Neural progenitor cell (in vitro differentiated cells): Measurements from ENCODE around the gene RNASE13. TPM values are rescaled to one million over a fixed set of nuclear protein-coding genes. Genes with fewer than 3 reads are reported as not detected.

Experiments
- DNase-seq: peaks from one replicate; pipeline ENCODE4 v3.0.0-alpha.2; 2016; ENCODE audit warnings: low spot score
- H2AFZ ChIP-seq: fragments of 200-600 bp; sonication (generic); replicated peaks from 2 replicates; pipeline ENCODE4 v1.6.1; 2016; ENCODE audit warnings: antibody characterized with exemption
- H3F3A ChIP-seq: fragments of 200-600 bp; sonication (generic); 2 replicates; pipeline ENCODE4 v1.6.1; 2016; ENCODE audit warnings: antibody characterized with exemption, low read depth
- H3K27ac ChIP-seq: fragments of 200-600 bp; sonication (generic); 2 replicates; pipeline ENCODE4 v1.5.1; 2016; ENCODE audit warnings: mild to moderate bottlenecking
- H3K27me3 ChIP-seq: fragments of 200-600 bp; sonication (generic); 2 replicates; pipeline ENCODE4 v1.6.1; 2016; ENCODE audit warnings: mild to moderate bottlenecking, moderate library complexity
- H3K36me3 ChIP-seq: fragments of 200-600 bp; sonication (generic); 2 replicates; pipeline ENCODE4 v1.5.1; 2016
- H3K4me1 ChIP-seq: fragments of 200-600 bp; sonication (generic); 2 replicates; pipeline ENCODE4 v1.6.1; 2016; ENCODE audit warnings: mixed run types
- H3K4me2 ChIP-seq: fragments of 200-600 bp; sonication (generic); 2 replicates; pipeline ENCODE4 v1.6.1; 2016
- H3K4me3 ChIP-seq: fragments of 200-600 bp; sonication (generic); 2 replicates; pipeline ENCODE4 v1.5.1; 2016
- H3K79me2 ChIP-seq: fragments of 200-600 bp; sonication (generic); 2 replicates; pipeline ENCODE4 v1.6.1; 2016; ENCODE audit warnings: low read depth
- H3K9ac ChIP-seq: fragments of 200-600 bp; sonication (generic); 2 replicates; pipeline ENCODE4 v1.6.1; 2016
- H3K9me3 ChIP-seq: fragments of 200-600 bp; sonication (generic); 2 replicates; pipeline ENCODE4 v1.5.1; 2016; ENCODE audit warnings: low read depth
- H4K20me1 ChIP-seq: fragments of 200-600 bp; sonication (generic); 2 replicates; pipeline ENCODE4 v1.6.1; 2016; ENCODE audit warnings: low read depth
- H3K27ac Mint-ChIP-seq: 3 replicates; pipeline ENCODE4 v1.8.0; 2021; ENCODE audit warnings: mixed read lengths
- H3K27me3 Mint-ChIP-seq: 2 replicates; pipeline ENCODE4 v1.8.0; 2022; ENCODE audit warnings: low read depth, mild to moderate bottlenecking, inconsistent platforms, moderate library complexity, mixed read lengths; ENCODE audit not compliant: insufficient read depth
- H3K36me3 Mint-ChIP-seq: 3 replicates; pipeline ENCODE4 v1.8.0; 2021; ENCODE audit warnings: mixed read lengths
- H3K4me1 Mint-ChIP-seq: 3 replicates; pipeline ENCODE4 v1.8.0; 2021; ENCODE audit warnings: mixed read lengths
- H3K4me3 Mint-ChIP-seq: 3 replicates; pipeline ENCODE4 v1.8.0; 2021; ENCODE audit warnings: mild to moderate bottlenecking, moderate library complexity, mixed read lengths
- H3K9me3 Mint-ChIP-seq: 3 replicates; pipeline ENCODE4 v1.8.0; 2020; ENCODE audit warnings: mixed read lengths
- CTCF ChIP-seq: fragments of 200-600 bp; sonication (generic); IDR thresholded peaks from 2 replicates; pipeline ENCODE4 v1.5.1; 2017; ENCODE audit warnings: antibody characterized with exemption, mild to moderate bottlenecking
- EZH2 ChIP-seq: fragments of 200-600 bp; sonication (generic); IDR thresholded peaks from 2 replicates; pipeline ENCODE4 v1.6.1; 2017; ENCODE audit warnings: antibody characterized with exemption, mild to moderate bottlenecking, moderate library complexity
- EZH2phosphoT487 ChIP-seq: fragments of 200-600 bp; sonication (generic); IDR thresholded peaks from 2 replicates; pipeline ENCODE4 v1.6.1; 2017; ENCODE audit warnings: antibody characterized with exemption
- total RNA-seq: library from RNA; depleted of rRNA; stranded (reverse); fragments of >200 nt; gene quantifications from 2 replicates; pipeline ENCODE4 v1.2.3, GENCODE V29; 2015; ENCODE audit warnings: low replicate concordance

The RNASE13 gene
- total RNA-seq, 1 donor from 2014 or later = not detected

DNA sequence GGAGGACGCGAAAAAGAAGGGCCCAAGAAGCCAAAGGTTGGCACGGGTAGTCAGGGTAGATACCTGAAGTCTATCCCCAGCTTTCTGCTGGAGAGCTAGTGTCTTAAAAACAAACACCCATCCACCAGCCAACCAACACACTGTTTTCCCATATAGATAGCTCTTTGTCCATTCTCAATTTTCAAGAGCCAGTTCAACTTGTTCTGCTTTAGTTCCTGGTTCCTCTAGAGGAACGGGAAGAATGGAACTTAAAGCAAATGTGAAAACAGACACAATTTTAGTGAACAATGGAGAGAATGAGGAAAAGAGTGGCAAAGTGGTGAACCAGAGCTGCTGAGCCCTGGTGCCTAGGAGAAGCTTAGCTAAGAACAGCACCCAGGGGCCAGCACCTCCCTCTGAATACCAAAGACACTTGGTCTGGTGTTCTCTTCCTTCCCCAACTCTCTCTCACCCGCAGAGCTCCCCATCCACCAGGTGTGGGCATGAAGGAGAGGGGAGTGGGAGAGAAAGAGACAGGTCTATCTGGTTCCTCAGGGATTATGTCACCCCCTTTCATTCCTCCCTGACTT, 13.5 kb downstream of the RNASE13 start:
- H3K27me3 Mint-ChIP-seq = peaks cover 13% of the 10 kb centered on the region
- Histone ChIP-seq H3K79me2 (no peaks in the 10 kb centered on the region), H3K27me3 (peaks cover 59% of the 10 kb centered on the region), H3K36me3 (no peaks in the 10 kb centered on the region), H3K4me2 (no peak overlapping the region), H3K4me3 (no peak overlapping the region), H2AFZ (no peak overlapping the region), H4K20me1 (no peaks in the 10 kb centered on the region), H3K4me1 (peaks cover 2% of the 10 kb centered on the region), H3F3A (no peaks in the 10 kb centered on the region), H3K9ac (no peak overlapping the region), H3K27ac (no peak overlapping the region), H3K9me3 (no peaks in the 10 kb centered on the region)
- TF ChIP-seq EZH2 (no peak), EZH2phosphoT487 (no peak), CTCF (no peak)
- H3K4me1 Mint-ChIP-seq = peaks cover 11% of the 10 kb centered on the region
- no peak overlapping the region for H3K27ac Mint-ChIP-seq
- H3K36me3 Mint-ChIP-seq = peaks cover 7% of the 10 kb centered on the region
- H3K9me3 Mint-ChIP-seq = peaks cover 2% of the 10 kb centered on the region
- no peak overlapping the region for H3K4me3 Mint-ChIP-seq
- DNase-seq = no peak

DNA sequence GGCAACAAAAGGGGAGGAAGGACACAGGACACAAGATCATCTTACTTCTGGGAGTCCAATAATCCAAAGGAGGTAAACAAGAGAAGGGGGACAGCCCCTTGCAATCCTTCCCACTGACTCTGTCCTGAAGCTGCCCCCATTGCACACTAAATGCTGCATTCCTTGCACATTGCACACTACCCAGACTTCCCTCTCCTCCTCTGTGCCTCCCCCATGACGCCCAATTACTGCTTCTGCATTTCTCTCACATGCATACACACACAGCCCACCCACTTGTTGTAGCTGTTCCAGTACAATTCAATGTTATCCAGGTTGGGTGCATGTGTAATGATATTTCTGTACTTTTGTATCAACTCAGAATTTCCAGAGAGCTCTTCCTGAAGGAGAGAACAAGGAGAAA, 15.2 kb downstream of the RNASE13 start:
- peaks cover 7% of the 10 kb centered on the region for H3K36me3 Mint-ChIP-seq
- no peaks in the 10 kb centered on the region for H3K36me3 ChIP-seq

DNA sequence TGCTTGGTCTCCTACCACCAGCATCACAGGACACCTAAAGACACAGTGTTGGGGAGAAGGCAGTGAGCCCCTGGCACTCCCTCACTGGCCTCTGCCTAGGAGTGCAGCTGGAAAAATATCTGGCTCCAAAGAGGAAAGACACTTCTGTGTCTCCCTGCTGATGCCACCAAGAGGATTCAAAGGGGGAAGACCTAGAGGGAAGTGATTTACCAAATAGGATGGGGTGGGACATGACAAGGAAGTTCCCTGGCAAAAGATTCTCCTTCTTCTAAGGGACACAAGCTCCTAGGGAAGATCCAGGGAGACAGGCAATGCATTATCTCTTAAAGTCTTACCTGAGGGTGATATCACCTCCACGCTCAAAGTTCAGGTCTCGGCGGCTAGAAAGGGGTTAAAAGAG, 15.8 kb downstream of the RNASE13 start:
- TF ChIP-seq EZH2 = no peak
- no peak for TF ChIP-seq EZH2phosphoT487
- TF ChIP-seq CTCF = no peak
- Histone ChIP-seq H3K27ac (no peak overlapping the region), H2AFZ (no peak overlapping the region), H3K9me3 (no peaks in the 10 kb centered on the region), H3K36me3 (no peaks in the 10 kb centered on the region), H3K27me3 (peaks cover 40% of the 10 kb centered on the region), H3F3A (no peaks in the 10 kb centered on the region), H4K20me1 (no peaks in the 10 kb centered on the region), H3K79me2 (no peaks in the 10 kb centered on the region), H3K4me3 (no peak overlapping the region), H3K4me1 (no peaks in the 10 kb centered on the region), H3K4me2 (no peak overlapping the region), H3K9ac (no peak overlapping the region)
- peaks cover 19% of the 10 kb centered on the region for H3K4me1 Mint-ChIP-seq
- H3K27ac Mint-ChIP-seq = no peak overlapping the region
- H3K4me3 Mint-ChIP-seq = no peak overlapping the region
- H3K36me3 Mint-ChIP-seq = peaks cover 7% of the 10 kb centered on the region
- DNase-seq = no peak
- H3K27me3 Mint-ChIP-seq = peaks cover 12% of the 10 kb centered on the region
- peaks cover 2% of the 10 kb centered on the region for H3K9me3 Mint-ChIP-seq

More for the DNA sequence above, 15.2 kb downstream of the RNASE13 start:
- Mint-ChIP-seq H3K27me3 (peaks cover 15% of the 10 kb centered on the region), H3K4me1 (peaks cover 24% of the 10 kb centered on the region), H3K4me3 (no peak overlapping the region), H3K27ac (no peak overlapping the region), H3K9me3 (peaks cover 2% of the 10 kb centered on the region)
- DNase-seq = no peak
- no peak overlapping the region for H3K4me3 ChIP-seq
- H3K4me1 ChIP-seq = no peaks in the 10 kb centered on the region
- no peak overlapping the region for H3K4me2 ChIP-seq
- no peaks in the 10 kb centered on the region for H3K79me2 ChIP-seq
- H3K9me3 ChIP-seq = no peaks in the 10 kb centered on the region
- peaks cover 42% of the 10 kb centered on the region for H3K27me3 ChIP-seq
- no peaks in the 10 kb centered on the region for H4K20me1 ChIP-seq
- no peak for TF ChIP-seq EZH2phosphoT487
- TF ChIP-seq EZH2 = no peak
- no peak for TF ChIP-seq CTCF
- H3K9ac ChIP-seq = no peak overlapping the region
- H3K27ac ChIP-seq = no peak overlapping the region
- H3F3A ChIP-seq = no peaks in the 10 kb centered on the region
- no peak overlapping the region for H2AFZ ChIP-seq
